LNCAP (cell line): ENCODE measurements around the gene CDH5.

ENCODE experiments used
- TF ChIP-seq, protein P1 (sequence below): fragments of 450-650 bp; IDR thresholded peaks from 2 replicates; pipeline ENCODE4 v1.5.1; 2017; ENCODE audit warnings: mild to moderate bottlenecking

The CDH5 gene, protein sequence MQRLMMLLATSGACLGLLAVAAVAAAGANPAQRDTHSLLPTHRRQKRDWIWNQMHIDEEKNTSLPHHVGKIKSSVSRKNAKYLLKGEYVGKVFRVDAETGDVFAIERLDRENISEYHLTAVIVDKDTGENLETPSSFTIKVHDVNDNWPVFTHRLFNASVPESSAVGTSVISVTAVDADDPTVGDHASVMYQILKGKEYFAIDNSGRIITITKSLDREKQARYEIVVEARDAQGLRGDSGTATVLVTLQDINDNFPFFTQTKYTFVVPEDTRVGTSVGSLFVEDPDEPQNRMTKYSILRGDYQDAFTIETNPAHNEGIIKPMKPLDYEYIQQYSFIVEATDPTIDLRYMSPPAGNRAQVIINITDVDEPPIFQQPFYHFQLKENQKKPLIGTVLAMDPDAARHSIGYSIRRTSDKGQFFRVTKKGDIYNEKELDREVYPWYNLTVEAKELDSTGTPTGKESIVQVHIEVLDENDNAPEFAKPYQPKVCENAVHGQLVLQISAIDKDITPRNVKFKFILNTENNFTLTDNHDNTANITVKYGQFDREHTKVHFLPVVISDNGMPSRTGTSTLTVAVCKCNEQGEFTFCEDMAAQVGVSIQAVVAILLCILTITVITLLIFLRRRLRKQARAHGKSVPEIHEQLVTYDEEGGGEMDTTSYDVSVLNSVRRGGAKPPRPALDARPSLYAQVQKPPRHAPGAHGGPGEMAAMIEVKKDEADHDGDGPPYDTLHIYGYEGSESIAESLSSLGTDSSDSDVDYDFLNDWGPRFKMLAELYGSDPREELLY

DNA sequence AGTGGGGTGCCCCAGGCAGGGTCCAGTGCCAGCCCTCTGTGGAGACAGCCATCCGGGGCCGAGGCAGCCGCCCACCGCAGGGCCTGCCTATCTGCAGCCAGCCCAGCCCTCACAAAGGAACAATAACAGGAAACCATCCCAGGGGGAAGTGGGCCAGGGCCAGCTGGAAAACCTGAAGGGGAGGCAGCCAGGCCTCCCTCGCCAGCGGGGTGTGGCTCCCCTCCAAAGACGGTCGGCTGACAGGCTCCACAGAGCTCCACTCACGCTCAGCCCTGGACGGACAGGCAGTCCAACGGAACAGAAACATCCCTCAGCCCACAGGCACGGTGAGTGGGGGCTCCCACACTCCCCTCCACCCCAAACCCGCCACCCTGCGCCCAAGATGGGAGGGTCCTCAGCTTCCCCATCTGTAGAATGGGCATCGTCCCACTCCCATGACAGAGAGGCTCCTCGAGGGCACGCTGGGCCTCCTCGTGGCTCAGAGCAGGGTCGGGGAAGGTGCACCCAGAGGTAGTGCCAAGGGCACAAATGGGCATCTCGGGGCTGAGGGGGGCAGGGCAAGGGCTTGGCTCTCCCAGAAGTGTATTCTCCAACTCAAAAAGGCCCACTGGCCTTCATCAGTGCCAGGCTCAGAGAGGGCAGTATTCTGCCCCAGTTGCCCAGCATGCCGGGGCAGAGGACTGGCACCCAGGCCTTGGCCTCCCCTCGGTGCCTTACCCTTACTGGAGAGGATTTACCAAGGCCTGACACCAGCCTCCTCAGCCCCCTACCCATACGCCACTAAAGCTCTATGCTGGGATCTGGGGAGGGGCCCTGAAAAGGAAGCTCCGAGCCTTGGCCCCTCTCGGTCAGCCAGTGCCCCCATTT is at the start of gene CDH5:
CDH5 (plus strand) TSS at position 259 of the 867 bp plus-strand sequence. CDS start 12,647 bp downstream, outside the sequence.
- TF ChIP-seq, protein P1, sequence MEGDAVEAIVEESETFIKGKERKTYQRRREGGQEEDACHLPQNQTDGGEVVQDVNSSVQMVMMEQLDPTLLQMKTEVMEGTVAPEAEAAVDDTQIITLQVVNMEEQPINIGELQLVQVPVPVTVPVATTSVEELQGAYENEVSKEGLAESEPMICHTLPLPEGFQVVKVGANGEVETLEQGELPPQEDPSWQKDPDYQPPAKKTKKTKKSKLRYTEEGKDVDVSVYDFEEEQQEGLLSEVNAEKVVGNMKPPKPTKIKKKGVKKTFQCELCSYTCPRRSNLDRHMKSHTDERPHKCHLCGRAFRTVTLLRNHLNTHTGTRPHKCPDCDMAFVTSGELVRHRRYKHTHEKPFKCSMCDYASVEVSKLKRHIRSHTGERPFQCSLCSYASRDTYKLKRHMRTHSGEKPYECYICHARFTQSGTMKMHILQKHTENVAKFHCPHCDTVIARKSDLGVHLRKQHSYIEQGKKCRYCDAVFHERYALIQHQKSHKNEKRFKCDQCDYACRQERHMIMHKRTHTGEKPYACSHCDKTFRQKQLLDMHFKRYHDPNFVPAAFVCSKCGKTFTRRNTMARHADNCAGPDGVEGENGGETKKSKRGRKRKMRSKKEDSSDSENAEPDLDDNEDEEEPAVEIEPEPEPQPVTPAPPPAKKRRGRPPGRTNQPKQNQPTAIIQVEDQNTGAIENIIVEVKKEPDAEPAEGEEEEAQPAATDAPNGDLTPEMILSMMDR, result no peak

DNA sequence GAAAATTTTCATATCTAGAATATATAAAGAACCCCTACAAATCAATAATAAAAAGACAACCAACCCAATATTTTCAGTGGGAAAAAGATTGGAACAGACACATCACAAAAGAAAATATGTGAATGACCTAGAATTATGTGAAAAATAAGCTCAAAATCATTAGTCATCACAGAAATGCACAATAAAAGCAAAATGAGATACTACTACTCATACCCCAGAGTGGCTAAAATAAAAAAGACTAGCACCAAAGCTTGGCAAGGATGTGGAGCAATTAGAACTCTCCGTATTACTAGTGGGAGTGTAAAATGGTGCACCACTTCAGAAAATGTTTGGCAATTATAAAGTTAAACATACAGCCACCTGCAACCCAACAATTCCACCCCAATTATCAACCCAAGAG is 48.0 kb upstream of the CDH5 start:
- TF ChIP-seq, protein P1, result no peak

DNA sequence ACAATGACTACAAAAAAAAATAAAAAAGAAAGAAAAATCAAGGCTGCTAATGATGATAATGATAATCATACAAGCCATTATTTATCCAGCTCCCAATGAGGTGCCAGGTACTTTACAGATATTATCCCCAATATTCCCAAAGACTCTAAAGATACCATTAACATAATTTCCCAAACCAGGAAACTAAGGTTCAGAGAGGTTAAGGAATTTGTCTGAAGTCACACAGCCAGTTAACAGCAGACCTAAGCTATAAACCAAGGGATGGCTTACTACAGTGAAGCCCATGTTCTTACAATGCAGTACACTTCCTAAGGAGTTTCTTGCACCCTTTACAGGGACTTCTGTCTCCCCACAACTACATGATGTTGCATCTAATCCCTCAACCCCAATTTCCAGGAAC is 45.7 kb upstream of the CDH5 start:
- TF ChIP-seq, protein P1, result no peak

DNA sequence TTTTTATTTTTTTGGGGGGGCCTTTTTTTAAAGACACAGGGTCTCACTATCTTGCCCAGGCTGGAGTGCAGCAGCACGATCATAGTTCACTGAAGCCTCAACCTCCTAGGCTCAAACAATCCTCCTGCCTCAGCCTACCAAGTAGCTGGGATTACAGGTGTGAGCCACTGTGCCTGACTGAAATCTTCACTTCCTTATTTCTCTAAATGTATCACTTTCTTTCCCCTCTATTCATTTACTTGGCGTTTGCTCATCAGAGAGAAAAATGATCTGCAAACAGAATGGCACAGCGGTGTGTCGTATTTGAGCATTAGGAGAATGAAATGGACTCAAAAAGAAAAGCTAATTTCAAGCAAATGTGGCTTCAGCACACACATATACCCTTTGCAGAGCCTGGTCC is 44.3 kb upstream of the CDH5 start:
- TF ChIP-seq, protein P1, result no peak

DNA sequence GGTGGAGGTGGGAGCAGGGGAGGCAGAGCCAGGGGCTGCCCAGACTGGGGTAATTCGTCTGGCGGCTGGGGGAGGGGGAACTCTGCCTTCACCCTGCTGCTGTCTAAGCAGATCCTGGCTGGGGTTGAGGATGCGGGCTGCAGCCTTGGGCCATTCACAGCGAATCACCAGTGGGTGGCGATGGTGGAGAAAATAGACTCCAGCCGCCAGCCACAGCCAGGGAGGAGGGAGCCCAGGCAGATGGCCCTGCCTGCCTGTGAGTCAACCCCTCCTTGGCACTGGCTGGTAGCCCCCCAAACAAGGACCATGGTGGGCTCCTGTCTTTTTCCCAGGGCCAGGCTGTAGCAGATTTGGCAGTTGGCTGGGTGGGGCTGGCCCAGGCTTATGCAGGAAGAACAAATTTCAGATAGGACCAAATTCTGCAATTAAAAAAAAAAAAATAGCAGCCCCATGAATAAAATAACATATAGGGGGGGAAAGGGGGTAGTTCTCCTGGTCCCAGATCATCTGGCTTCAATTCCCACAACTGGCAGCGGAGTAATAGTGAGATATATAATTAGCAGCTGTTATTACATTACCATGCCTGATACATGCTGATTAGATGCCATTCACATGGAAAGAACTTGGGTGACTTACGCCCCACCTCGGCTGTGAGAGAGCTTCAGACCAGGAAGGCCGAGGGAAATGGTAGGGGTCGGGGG is 41.5 kb upstream of the CDH5 start:
- TF ChIP-seq, protein P1, result peak; percentile 38

DNA sequence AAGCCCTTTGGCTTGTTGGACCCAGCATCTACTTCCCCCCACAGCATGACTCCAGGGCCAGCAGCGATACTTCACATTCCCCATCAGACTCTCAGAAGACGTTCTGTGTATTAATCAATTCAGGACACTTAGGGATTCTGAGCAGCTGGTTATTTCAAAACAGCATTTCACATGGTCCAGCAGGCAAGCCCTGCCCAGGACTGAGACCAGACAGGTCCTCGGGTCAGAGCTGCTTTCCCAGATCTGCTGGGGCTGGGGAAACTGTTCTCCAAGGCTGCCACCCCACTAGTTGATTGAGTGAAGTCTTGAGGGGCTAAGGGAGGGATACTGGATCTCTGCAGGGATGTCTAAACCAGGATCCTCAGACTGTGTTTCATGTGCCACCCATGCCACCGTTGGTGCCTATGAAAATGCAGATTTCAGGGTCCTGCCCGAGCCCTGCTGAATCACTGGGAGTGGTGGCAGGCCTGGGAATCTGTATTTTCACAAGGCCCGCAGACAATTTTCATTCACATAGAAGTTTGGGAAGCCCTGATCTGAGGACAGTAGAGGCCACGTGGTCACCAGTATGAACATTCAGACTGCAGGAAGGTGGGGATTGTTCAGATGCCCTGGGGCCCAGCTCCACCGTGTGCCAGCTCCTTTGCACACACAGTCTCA is 40.6 kb upstream of the CDH5 start:
- TF ChIP-seq, protein P1, result no peak
